A549 (cell line): ENCODE results near the gene NBL1. TPM values are rescaled to one million over a fixed set of nuclear protein-coding genes. Genes with fewer than 3 reads are reported as not detected.

Experiments used
- ATAC-seq, 2 experiments: fragments of 200-7000 bp in 1 of 2; fragments of >200 bp in 1 of 2; cut with Nextera tagmentation in 1 of 2; cut with Tn5 transposase in 1 of 2; 3 replicates each; pipeline versions ENCODE4 v1.8.0 to v1.9.1; 2018 to 2020; ENCODE audit warnings: mild to moderate bottlenecking in 1 of 2, moderate library complexity in 1 of 2
- CTCF ChIA-PET: fragments of 300-600 bp; sonication (Branson Sonifier 250); formaldehyde crosslinking; extraction: SDS; loops from one replicate; lab custom pipeline; 2021; ENCODE audit warnings: antibody characterized with exemption, inconsistent platforms; lab: Yijun Ruan, JAX
- POLR2A ChIA-PET: fragments of 350-600 bp; formaldehyde crosslinking; extraction: SDS; loops from one replicate; lab custom pipeline; 2021; ENCODE audit warnings: antibody characterized with exemption, inconsistent platforms; lab: Yijun Ruan, JAX
- DNase-seq, 2 experiments: peaks; one replicate each; pipeline versions ENCODE4 v3.0.0 to v3.0.0-alpha.2; 2011 to 2016; ENCODE audit warnings: low read depth in 1 of 2, low spot score in 1 of 2
- FAIRE-seq: peaks from 2 replicates; lab custom pipeline; 2011; peaks lifted over from hg19 to GRCh38; lab: Jason Lieb, UNC
- H3K27ac ChIP-seq, 2 experiments: fragments of >200 bp; sonication (Bioruptor Twin); formaldehyde crosslinking; 3 replicates each; pipeline ENCODE4 v1.5.1; 2016 to 2017
- H3K4me1 ChIP-seq: fragments of >200 bp; sonication (Bioruptor Twin); formaldehyde crosslinking; 3 replicates; pipeline ENCODE4 v1.6.1; 2016
- H3K4me2 ChIP-seq: fragments of >200 bp; sonication (Bioruptor Twin); formaldehyde crosslinking; 3 replicates; pipeline ENCODE4 v1.6.1; 2016
- H3K4me3 ChIP-seq: fragments of >200 bp; sonication (Bioruptor Twin); formaldehyde crosslinking; 3 replicates; pipeline ENCODE4 v1.5.1; 2016
- H3K9me3 ChIP-seq: fragments of >200 bp; sonication (Bioruptor Twin); formaldehyde crosslinking; 3 replicates; pipeline ENCODE4 v1.6.1; 2016
- ATOH8 ChIP-seq: fragments of 250-450 bp; sonication (Bioruptor Pico); IDR thresholded peaks from 2 replicates; pipeline ENCODE4 v1.5.0; 2020; ENCODE audit warnings: low read depth, mild to moderate bottlenecking, moderate library complexity
- BHLHE40 ChIP-seq: IDR thresholded peaks from 2 replicates; pipeline ENCODE4 v1.6.1; 2012; ENCODE audit warnings: low read depth, low read length, inconsistent platforms
- CHD2 ChIP-seq: fragments of 150-350 bp; IDR thresholded peaks from 2 replicates; pipeline ENCODE4 v1.6.1; 2014; ENCODE audit warnings: low read length; ENCODE audit not compliant: partially characterized antibody
- EHMT2 ChIP-seq: fragments of 200-600 bp; sonication (generic); IDR thresholded peaks from 2 replicates; pipeline ENCODE4 v1.6.1; 2016; ENCODE audit warnings: antibody characterized with exemption, low read depth, mild to moderate bottlenecking, moderate library complexity
- EP300 ChIP-seq, 2 experiments: fragments of >200 bp; sonication (Bioruptor Twin); formaldehyde crosslinking; IDR thresholded peaks; 2 replicates in 1 of 2; 3 replicates in 1 of 2; pipeline ENCODE4 v1.6.1; 2016 to 2017
- FOSL2 ChIP-seq, 2 experiments: fragments of 450-650 bp in 1 of 2; fragments of >200 bp in 1 of 2; sonication (Bioruptor Twin) in 1 of 2; formaldehyde crosslinking; IDR thresholded peaks; 2 replicates each; pipeline versions ENCODE4 v1.5.0 to v1.6.1; 2016 to 2020; ENCODE audit warnings: mild to moderate bottlenecking in 1 of 2, moderate library complexity in 1 of 2
- HDAC2 ChIP-seq: fragments of 200-600 bp; sonication (generic); IDR thresholded peaks from 2 replicates; pipeline ENCODE4 v1.6.1; 2016
- HEYL ChIP-seq: fragments of 250-450 bp; sonication (Bioruptor Pico); IDR thresholded peaks from 2 replicates; pipeline ENCODE4 v1.8.0; 2021; ENCODE audit warnings: mild to moderate bottlenecking, moderate library complexity
- HOXA7 ChIP-seq: fragments of 250-450 bp; sonication (Bioruptor Pico); IDR thresholded peaks from 2 replicates; pipeline ENCODE4 v1.5.0; 2020; ENCODE audit warnings: mild to moderate bottlenecking, moderate library complexity
- HOXB13 ChIP-seq: fragments of 250-450 bp; sonication (Bioruptor Pico); IDR thresholded peaks from 2 replicates; pipeline ENCODE4 v1.5.0; 2020; ENCODE audit warnings: low read depth, mild to moderate bottlenecking, moderate library complexity
- HOXB5 ChIP-seq: fragments of 250-450 bp; sonication (Bioruptor Pico); IDR thresholded peaks from 2 replicates; pipeline ENCODE4 v1.5.0; 2020; ENCODE audit warnings: mild to moderate bottlenecking, moderate library complexity
- JUNB ChIP-seq: fragments of >200 bp; sonication (Bioruptor Twin); formaldehyde crosslinking; IDR thresholded peaks from 2 replicates; pipeline ENCODE4 v1.6.1; 2016
- KDM5A ChIP-seq: fragments of 200-600 bp; sonication (generic); IDR thresholded peaks from 2 replicates; pipeline ENCODE4 v1.6.1; 2016; ENCODE audit warnings: antibody characterized with exemption, mild to moderate bottlenecking
- MYC ChIP-seq: IDR thresholded peaks from 2 replicates; pipeline ENCODE4 v1.6.1; 2012; ENCODE audit warnings: mild to moderate bottlenecking, inconsistent platforms, low read length, improper control_type of control experiment, borderline replicate concordance
- POLR2A ChIP-seq: IDR thresholded peaks from 2 replicates; pipeline ENCODE4 v1.6.1; 2012; ENCODE audit warnings: mild to moderate bottlenecking, low read length
- POLR2AphosphoS2 ChIP-seq: conservative IDR thresholded peaks from 2 replicates; pipeline ENCODE4 v1.6.1; 2012; ENCODE audit warnings: low read length, improper control_type of control experiment, inconsistent platforms
- RAD21 ChIP-seq, 2 experiments: fragments of >200 bp in 1 of 2; sonication (Bioruptor Twin) in 1 of 2; formaldehyde crosslinking in 1 of 2; IDR thresholded peaks in 1 of 2; conservative IDR thresholded peaks in 1 of 2; 2 replicates in 1 of 2; 3 replicates in 1 of 2; pipeline ENCODE4 v1.6.1; 2012 to 2018; ENCODE audit warnings: inconsistent platforms in 1 of 2
- RCOR1 ChIP-seq: fragments of 150-350 bp; IDR thresholded peaks from 2 replicates; pipeline ENCODE4 v1.6.1; 2014; ENCODE audit warnings: antibody characterized with exemption, low read length, low read depth
- RNF2 ChIP-seq: fragments of 200-600 bp; sonication (generic); IDR thresholded peaks from 2 replicates; pipeline ENCODE4 v1.6.1; 2016; ENCODE audit warnings: low read depth, mild to moderate bottlenecking, antibody characterized with exemption, moderate library complexity, borderline replicate concordance
- ZC3H11A ChIP-seq: fragments of 450-650 bp; IDR thresholded peaks from 2 replicates; pipeline ENCODE4 v1.6.1; 2014; ENCODE audit warnings: antibody characterized with exemption, mild to moderate bottlenecking
- WGBS: methylation state at CpG from one replicate; pipeline ENCODE4 v1.1.6; 2017; ENCODE audit errors: missing lambda C conversion rate; 5-methylcytosine and 5-hydroxymethylcytosine counted together
- polyA plus RNA-seq, 4 experiments: library from polyadenylated mRNA; depleted of rRNA in 3 of 4; stranded (reverse); fragments of >200 nt; fragmentation: RNase III in 1 of 4; extraction: RNeasy Plus Mini Kit Qiagen cat#74134 plus additional on column Dnase treatment in 1 of 4; gene quantifications; 2 replicates in 3 of 4; 3 replicates in 1 of 4; pipeline ENCODE4 v1.2.3, GENCODE V29; 2011 to 2017
- TF ChIP-seq, protein P1 (sequence below): fragments of 250-450 bp; sonication (Bioruptor Pico); IDR thresholded peaks from 2 replicates; pipeline ENCODE4 v1.5.0; 2021; ENCODE audit warnings: mild to moderate bottlenecking, moderate library complexity, borderline replicate concordance
- TF ChIP-seq, protein P2 (sequence below): fragments of >200 bp; sonication (Bioruptor Twin); formaldehyde crosslinking; IDR thresholded peaks from 3 replicates; pipeline ENCODE4 v1.5.1; 2016
- TF ChIP-seq, protein P3 (sequence below): fragments of >200 bp; sonication (Bioruptor Twin); formaldehyde crosslinking; IDR thresholded peaks from 2 replicates; pipeline ENCODE4 v1.6.1; 2016
- TF ChIP-seq, protein P4 (sequence below): fragments of 200-600 bp; sonication (generic); IDR thresholded peaks from 2 replicates; pipeline ENCODE4 v1.6.1; 2016; ENCODE audit warnings: antibody characterized with exemption, mild to moderate bottlenecking, moderate library complexity
- TF ChIP-seq, protein P5 (sequence below): fragments of 150-350 bp; IDR thresholded peaks from 2 replicates; pipeline ENCODE4 v1.6.1; 2014; ENCODE audit warnings: low read depth, mild to moderate bottlenecking, low read length

Gene NBL1
- polyA plus RNA-seq, 2 of the 4 experiments (the other 2 are of a cell fraction), result 16.3 to 19.0 TPM

DNA sequence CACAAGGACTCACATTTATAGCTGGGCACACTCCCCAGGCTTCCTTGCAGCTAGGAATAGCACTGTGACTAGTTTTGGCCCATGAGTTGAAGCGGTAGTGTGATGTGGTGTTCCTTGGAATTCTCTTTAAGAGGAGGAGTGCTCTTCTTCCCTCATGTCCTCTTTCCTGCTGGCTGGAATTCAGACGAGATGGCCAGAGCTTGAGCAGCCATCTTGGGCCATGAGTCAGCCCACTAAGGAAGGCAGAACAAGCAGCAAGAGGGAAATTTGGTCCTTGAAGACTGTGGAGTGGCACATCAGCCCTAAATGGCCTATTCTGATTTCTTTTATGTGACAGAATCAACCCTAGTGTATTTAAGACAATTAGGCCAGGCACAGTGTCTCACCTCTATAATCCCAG lies 40.6 kb downstream of the NBL1 start:
- FAIRE-seq (no peak), ATAC-seq (no peak), DNase-seq (no peak)
- Histone ChIP-seq H3K4me3 (no peak overlapping the region), H3K9me3 (no peaks in the 10 kb centered on the region), H3K4me2 (no peak overlapping the region), H3K4me1 (no peaks in the 10 kb centered on the region), H3K27ac (no peak overlapping the region)
- WGBS, result 73% methylated on average over 2 of the region's 2 CpGs
- ChIA-PET POLR2A (no interaction called here), CTCF (interaction anchor here (1.5 kb wide), 1 partner anchor 19 kb away, joined by 8 read pairs; no protein-coding TSS in a partner anchor)
- no peak for TF ChIP-seq EP300 (IDR thresholded peaks at IDR 0.05)
- no peak for TF ChIP-seq CHD2
- no peak for TF ChIP-seq POLR2AphosphoS2
- TF ChIP-seq FOSL2 (IDR thresholded peaks at IDR 0.05), result no peak
- TF ChIP-seq FOSL2 (CRISPR knock-in tag; IDR thresholded peaks at IDR 0.05), result no peak
- TF ChIP-seq HOXA7 (CRISPR knock-in tag), result no peak
- no peak for TF ChIP-seq BHLHE40
- TF ChIP-seq HDAC2, result no peak

GRCh38 chr1:19685994-19686393 lies 41.9 kb downstream of the NBL1 start:
- CTCF ChIA-PET, result no interaction called here
- Histone ChIP-seq H3K4me3 (no peak overlapping the region), H3K4me1 (no peaks in the 10 kb centered on the region), H3K27ac (no peak overlapping the region), H3K4me2 (no peak overlapping the region), H3K9me3 (no peaks in the 10 kb centered on the region)
- POLR2A ChIA-PET, result no interaction called here
- WGBS, result 74% methylated on average over 9 of the region's 9 CpGs
- no peak for TF ChIP-seq KDM5A
- TF ChIP-seq EP300 (IDR thresholded peaks at IDR 0.05), result no peak
- TF ChIP-seq, protein P1, sequence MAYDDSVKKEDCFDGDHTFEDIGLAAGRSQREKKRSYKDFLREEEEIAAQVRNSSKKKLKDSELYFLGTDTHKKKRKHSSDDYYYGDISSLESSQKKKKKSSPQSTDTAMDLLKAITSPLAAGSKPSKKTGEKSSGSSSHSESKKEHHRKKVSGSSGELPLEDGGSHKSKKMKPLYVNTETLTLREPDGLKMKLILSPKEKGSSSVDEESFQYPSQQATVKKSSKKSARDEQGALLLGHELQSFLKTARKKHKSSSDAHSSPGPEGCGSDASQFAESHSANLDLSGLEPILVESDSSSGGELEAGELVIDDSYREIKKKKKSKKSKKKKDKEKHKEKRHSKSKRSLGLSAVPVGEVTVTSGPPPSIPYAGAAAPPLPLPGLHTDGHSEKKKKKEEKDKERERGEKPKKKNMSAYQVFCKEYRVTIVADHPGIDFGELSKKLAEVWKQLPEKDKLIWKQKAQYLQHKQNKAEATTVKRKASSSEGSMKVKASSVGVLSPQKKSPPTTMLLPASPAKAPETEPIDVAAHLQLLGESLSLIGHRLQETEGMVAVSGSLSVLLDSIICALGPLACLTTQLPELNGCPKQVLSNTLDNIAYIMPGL (CRISPR knock-in tag), result no peak
- TF ChIP-seq HEYL (CRISPR knock-in tag), result no peak
- no peak for TF ChIP-seq ZC3H11A
- TF ChIP-seq JUNB, result no peak
- TF ChIP-seq, protein P2, sequence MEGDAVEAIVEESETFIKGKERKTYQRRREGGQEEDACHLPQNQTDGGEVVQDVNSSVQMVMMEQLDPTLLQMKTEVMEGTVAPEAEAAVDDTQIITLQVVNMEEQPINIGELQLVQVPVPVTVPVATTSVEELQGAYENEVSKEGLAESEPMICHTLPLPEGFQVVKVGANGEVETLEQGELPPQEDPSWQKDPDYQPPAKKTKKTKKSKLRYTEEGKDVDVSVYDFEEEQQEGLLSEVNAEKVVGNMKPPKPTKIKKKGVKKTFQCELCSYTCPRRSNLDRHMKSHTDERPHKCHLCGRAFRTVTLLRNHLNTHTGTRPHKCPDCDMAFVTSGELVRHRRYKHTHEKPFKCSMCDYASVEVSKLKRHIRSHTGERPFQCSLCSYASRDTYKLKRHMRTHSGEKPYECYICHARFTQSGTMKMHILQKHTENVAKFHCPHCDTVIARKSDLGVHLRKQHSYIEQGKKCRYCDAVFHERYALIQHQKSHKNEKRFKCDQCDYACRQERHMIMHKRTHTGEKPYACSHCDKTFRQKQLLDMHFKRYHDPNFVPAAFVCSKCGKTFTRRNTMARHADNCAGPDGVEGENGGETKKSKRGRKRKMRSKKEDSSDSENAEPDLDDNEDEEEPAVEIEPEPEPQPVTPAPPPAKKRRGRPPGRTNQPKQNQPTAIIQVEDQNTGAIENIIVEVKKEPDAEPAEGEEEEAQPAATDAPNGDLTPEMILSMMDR, result no peak
- TF ChIP-seq, protein P3, sequence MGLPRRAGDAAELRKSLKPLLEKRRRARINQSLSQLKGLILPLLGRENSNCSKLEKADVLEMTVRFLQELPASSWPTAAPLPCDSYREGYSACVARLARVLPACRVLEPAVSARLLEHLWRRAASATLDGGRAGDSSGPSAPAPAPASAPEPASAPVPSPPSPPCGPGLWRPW, result no peak
- no peak for TF ChIP-seq HOXB13 (CRISPR knock-in tag)
- FAIRE-seq (no peak), DNase-seq (no peak), ATAC-seq (no peak)

- 36% methylated on average over 1 of the region's 1 CpG for WGBS
- H3K4me3 ChIP-seq, result no peak overlapping the region
- FAIRE-seq, result no peak
- POLR2A ChIA-PET, result no interaction called here
- no peak for DNase-seq
- ATAC-seq, result no peak
- no peaks in the 10 kb centered on the region for H3K4me1 ChIP-seq
- CTCF ChIA-PET, result interaction anchor here (0.9 kb wide), 1 partner anchor 25 kb away, joined by 4 read pairs; no protein-coding TSS in a partner anchor
- no peaks in the 10 kb centered on the region for H3K9me3 ChIP-seq
- H3K4me2 ChIP-seq, result no peak overlapping the region
- no peak overlapping the region for H3K27ac ChIP-seq
- TF ChIP-seq EHMT2, result no peak
- no peak for TF ChIP-seq MYC
- TF ChIP-seq RNF2, result no peak
- TF ChIP-seq RCOR1, result no peak
- TF ChIP-seq, protein P4, sequence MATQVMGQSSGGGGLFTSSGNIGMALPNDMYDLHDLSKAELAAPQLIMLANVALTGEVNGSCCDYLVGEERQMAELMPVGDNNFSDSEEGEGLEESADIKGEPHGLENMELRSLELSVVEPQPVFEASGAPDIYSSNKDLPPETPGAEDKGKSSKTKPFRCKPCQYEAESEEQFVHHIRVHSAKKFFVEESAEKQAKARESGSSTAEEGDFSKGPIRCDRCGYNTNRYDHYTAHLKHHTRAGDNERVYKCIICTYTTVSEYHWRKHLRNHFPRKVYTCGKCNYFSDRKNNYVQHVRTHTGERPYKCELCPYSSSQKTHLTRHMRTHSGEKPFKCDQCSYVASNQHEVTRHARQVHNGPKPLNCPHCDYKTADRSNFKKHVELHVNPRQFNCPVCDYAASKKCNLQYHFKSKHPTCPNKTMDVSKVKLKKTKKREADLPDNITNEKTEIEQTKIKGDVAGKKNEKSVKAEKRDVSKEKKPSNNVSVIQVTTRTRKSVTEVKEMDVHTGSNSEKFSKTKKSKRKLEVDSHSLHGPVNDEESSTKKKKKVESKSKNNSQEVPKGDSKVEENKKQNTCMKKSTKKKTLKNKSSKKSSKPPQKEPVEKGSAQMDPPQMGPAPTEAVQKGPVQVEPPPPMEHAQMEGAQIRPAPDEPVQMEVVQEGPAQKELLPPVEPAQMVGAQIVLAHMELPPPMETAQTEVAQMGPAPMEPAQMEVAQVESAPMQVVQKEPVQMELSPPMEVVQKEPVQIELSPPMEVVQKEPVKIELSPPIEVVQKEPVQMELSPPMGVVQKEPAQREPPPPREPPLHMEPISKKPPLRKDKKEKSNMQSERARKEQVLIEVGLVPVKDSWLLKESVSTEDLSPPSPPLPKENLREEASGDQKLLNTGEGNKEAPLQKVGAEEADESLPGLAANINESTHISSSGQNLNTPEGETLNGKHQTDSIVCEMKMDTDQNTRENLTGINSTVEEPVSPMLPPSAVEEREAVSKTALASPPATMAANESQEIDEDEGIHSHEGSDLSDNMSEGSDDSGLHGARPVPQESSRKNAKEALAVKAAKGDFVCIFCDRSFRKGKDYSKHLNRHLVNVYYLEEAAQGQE, result no peak
- TF ChIP-seq, protein P5, sequence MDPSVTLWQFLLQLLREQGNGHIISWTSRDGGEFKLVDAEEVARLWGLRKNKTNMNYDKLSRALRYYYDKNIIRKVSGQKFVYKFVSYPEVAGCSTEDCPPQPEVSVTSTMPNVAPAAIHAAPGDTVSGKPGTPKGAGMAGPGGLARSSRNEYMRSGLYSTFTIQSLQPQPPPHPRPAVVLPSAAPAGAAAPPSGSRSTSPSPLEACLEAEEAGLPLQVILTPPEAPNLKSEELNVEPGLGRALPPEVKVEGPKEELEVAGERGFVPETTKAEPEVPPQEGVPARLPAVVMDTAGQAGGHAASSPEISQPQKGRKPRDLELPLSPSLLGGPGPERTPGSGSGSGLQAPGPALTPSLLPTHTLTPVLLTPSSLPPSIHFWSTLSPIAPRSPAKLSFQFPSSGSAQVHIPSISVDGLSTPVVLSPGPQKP, result no peak
- TF ChIP-seq ATOH8 (CRISPR knock-in tag), result no peak
- no peak for TF ChIP-seq HOXB5 (CRISPR knock-in tag)
- no peak for TF ChIP-seq POLR2A
- TF ChIP-seq FOSL2 (IDR thresholded peaks at IDR 0.05), result no peak
- TF ChIP-seq FOSL2 (CRISPR knock-in tag; IDR thresholded peaks at IDR 0.05), result no peak
- no peak for TF ChIP-seq RAD21 (conservative IDR thresholded peaks at IDR 0.05 in 1 of 2, IDR thresholded peaks at IDR 0.05 in 1 of 2)
- TF ChIP-seq HDAC2, result no peak
Observed at GRCh38 chr1:19687414-19687813, 43.3 kb downstream of the NBL1 start.
